HFFc6 (cell line): ENCODE results near the gene NDFIP2. TPM values are rescaled to one million over a fixed set of nuclear protein-coding genes. Genes with fewer than 3 reads are reported as not detected.

Experiments
- DNase-seq: peaks from one replicate; pipeline ENCODE4 v3.0.0-alpha.2; 2018
- H3K27ac Mint-ChIP-seq: 2 replicates; pipeline ENCODE4 v1.8.0; 2020; ENCODE audit warnings: mild to moderate bottlenecking, mixed read lengths
- H3K27me3 Mint-ChIP-seq: 2 replicates; pipeline ENCODE4 v1.8.0; 2021; ENCODE audit warnings: mild to moderate bottlenecking, moderate library complexity, mixed read lengths; ENCODE audit not compliant: insufficient read depth
- H3K36me3 Mint-ChIP-seq: 2 replicates; pipeline ENCODE4 v1.8.0; 2021; ENCODE audit warnings: low read depth, mixed read lengths
- H3K4me1 Mint-ChIP-seq: 2 replicates; pipeline ENCODE4 v1.8.0; 2020; ENCODE audit warnings: low read depth, mixed read lengths
- H3K4me3 Mint-ChIP-seq: 2 replicates; pipeline ENCODE4 v1.8.0; 2020; ENCODE audit warnings: mild to moderate bottlenecking, moderate library complexity, mixed read lengths
- H3K9me3 Mint-ChIP-seq: 2 replicates; pipeline ENCODE4 v1.8.0; 2020; ENCODE audit warnings: mild to moderate bottlenecking, mixed read lengths
- CTCF ChIP-seq: fragments of 200-600 bp; sonication (generic); IDR thresholded peaks from 2 replicates; pipeline ENCODE4 v1.5.0; 2021; ENCODE audit warnings: antibody characterized with exemption, mild to moderate bottlenecking
- total RNA-seq, 6 experiments: library from RNA; stranded (reverse); fragmentation: NEBNext Ultra II Directional; extraction: Animal tissue kit (Norgen Biotek cat#: 25700); gene quantifications; 2 replicates in 1 of 6; 3 replicates in 5 of 6; pipeline ENCODE4 v1.2.3, GENCODE V29; 2021

Gene NDFIP2
- total RNA-seq, 6 experiments from 2014 or later = 97.1 to 132 (median 99.7) TPM

DNA sequence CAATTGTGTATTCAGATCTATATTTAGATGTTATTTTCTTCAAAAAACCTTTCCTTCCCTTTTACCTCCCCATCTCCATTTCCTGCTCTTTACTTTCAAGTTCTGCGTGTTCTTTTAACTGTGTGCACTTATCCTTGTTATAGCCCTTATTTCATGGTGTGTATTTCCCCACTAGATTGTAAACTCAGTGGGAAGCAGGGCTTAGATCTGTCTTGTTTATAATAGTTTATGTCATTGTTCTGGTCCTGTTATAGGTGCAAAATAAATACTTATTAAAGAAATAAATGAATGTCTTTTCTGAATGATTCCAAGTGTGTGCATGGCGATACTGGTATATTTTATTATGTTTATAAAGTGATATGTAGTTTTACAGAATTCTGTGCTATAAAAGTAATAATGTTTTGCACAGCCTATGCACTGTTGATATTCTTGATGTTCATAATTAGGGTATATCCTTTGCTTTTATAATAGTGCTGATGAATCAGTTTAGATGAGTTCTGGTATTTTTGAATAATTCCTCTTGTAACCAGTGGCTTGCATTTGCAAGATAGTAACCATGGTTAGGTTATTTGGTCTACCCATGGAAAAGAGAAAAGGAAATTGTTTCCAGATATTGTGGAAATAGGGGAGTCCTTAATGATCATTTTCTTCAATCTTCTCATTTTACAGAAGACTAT, 12.1 kb downstream of the NDFIP2 start:
- peaks cover 87% of the 10 kb centered on the region for H3K4me1 Mint-ChIP-seq
- H3K4me3 Mint-ChIP-seq = peak overlapping the region; percentile 76
- H3K27me3 Mint-ChIP-seq = 0 out of 2 replicates have a peak, but pooled peaks cover 3% of the 10 kb centered on the region
- no peak for TF ChIP-seq CTCF
- H3K9me3 Mint-ChIP-seq = no peaks in the 10 kb centered on the region
- DNase-seq = no peak
- H3K36me3 Mint-ChIP-seq = peaks cover 23% of the 10 kb centered on the region
- peak overlapping the region; percentile 96 for H3K27ac Mint-ChIP-seq

DNA sequence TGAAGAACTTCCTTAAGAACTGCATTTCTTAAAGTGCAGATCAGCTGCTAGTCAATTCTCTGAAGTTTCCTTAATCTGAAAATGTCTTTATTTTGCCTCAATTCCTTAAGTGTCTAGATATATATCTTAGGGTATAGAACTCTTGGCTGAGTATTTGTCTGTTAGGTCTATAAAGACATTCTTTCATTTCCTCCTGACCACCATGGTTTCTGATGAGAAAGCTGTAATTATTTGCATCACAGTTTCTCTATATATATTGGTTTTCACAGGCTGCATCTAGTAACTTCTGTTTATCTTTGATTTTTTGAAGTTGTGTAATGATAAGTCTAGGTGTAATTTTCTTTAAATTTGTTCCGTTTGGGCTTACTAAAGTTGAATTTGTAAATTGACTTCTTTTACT, 15.2 kb downstream of the NDFIP2 start:
- Mint-ChIP-seq H3K27me3 (no peaks in the 10 kb centered on the region), H3K4me3 (no peak overlapping the region), H3K9me3 (no peaks in the 10 kb centered on the region; the same call in 1 of the 2 replicates), H3K4me1 (peaks cover 65% of the 10 kb centered on the region), H3K27ac (no peak overlapping the region), H3K36me3 (peaks cover 29% of the 10 kb centered on the region)
- no peak for TF ChIP-seq CTCF
- no peak for DNase-seq

- peaks cover 29% of the 10 kb centered on the region for H3K36me3 Mint-ChIP-seq
- H3K27me3 Mint-ChIP-seq = no peaks in the 10 kb centered on the region
- H3K4me3 Mint-ChIP-seq = no peak overlapping the region
- H3K9me3 Mint-ChIP-seq = no peaks in the 10 kb centered on the region; the same call in 1 of the 2 replicates
- no peak overlapping the region for H3K27ac Mint-ChIP-seq
- DNase-seq = no peak
- peaks cover 65% of the 10 kb centered on the region for H3K4me1 Mint-ChIP-seq
- TF ChIP-seq CTCF = no peak
These were observed 16.1 kb downstream of the NDFIP2 start for GRCh38 chr13:79497064-79497463.

GRCh38 chr13:79497852-79498251, 16.9 kb downstream of the NDFIP2 start:
- no peak for TF ChIP-seq CTCF
- no peaks in the 10 kb centered on the region for H3K27me3 Mint-ChIP-seq
- no peak for DNase-seq
- H3K4me1 Mint-ChIP-seq = peaks cover 65% of the 10 kb centered on the region
- no peak overlapping the region for H3K4me3 Mint-ChIP-seq
- peaks cover 29% of the 10 kb centered on the region for H3K36me3 Mint-ChIP-seq
- no peaks in the 10 kb centered on the region; the same call in 1 of the 2 replicates for H3K9me3 Mint-ChIP-seq
- peak overlapping the region; percentile 0; the same call in 1 of the 2 replicates for H3K27ac Mint-ChIP-seq

DNA sequence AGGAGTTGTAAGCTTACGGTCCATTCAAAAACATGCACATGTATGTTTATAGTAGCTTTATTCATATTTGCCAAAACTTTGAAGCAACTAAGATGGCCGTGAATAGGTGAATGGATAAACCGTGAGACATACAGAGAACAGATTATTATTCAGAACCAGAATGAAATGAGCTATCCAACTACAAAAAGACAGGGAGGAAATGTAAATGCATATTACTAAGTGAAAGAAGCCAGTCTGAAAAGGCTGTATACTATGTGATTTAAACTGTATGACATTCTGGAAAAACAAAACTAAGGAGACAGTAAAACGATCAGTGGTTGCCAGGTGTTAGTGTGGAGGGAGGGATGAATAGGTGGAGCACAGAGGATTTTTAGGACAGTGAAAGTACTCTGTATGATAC, 19.9 kb downstream of the NDFIP2 start:
- no peak overlapping the region for H3K4me3 Mint-ChIP-seq
- TF ChIP-seq CTCF = no peak
- H3K36me3 Mint-ChIP-seq = peaks cover 25% of the 10 kb centered on the region
- peaks cover 45% of the 10 kb centered on the region for H3K4me1 Mint-ChIP-seq
- no peaks in the 10 kb centered on the region for H3K27me3 Mint-ChIP-seq
- no peaks in the 10 kb centered on the region; the same call in 1 of the 2 replicates for H3K9me3 Mint-ChIP-seq
- DNase-seq = no peak
- H3K27ac Mint-ChIP-seq = no peak overlapping the region
